SK-N-SH treated with all-trans-retinoic acid at 6 μM for 48 hours (cell line): ENCODE data around the gene SFMBT2.

Experiments
- ATAC-seq: fragments of 200-7000 bp; cut with Tn5 transposase; 3 replicates; pipeline ENCODE4 v1.9.1; 2020; ENCODE audit warnings: mild to moderate bottlenecking, moderate library complexity
- ARNTL ChIP-seq: fragments of 450-650 bp; formaldehyde crosslinking; IDR thresholded peaks from 2 replicates; pipeline ENCODE4 v1.5.0; 2020; ENCODE audit warnings: low read depth, mild to moderate bottlenecking, moderate library complexity, borderline replicate concordance
- BACH2 ChIP-seq: fragments of 250-450 bp; sonication (Bioruptor Pico); IDR thresholded peaks from 2 replicates; pipeline ENCODE4 v1.9.0; 2021; ENCODE audit warnings: mild to moderate bottlenecking, borderline replicate concordance
- CREB5 ChIP-seq: fragments of 250-450 bp; sonication (Bioruptor Pico); IDR thresholded peaks from 2 replicates; pipeline ENCODE4 v1.5.1; 2020; ENCODE audit warnings: low read depth, mild to moderate bottlenecking, moderate library complexity
- CSDC2 ChIP-seq: fragments of 250-450 bp; sonication (Bioruptor Pico); IDR thresholded peaks from 2 replicates; pipeline ENCODE4 v1.5.0; 2020; ENCODE audit warnings: mild to moderate bottlenecking, moderate library complexity
- CSRNP3 ChIP-seq: fragments of 250-450 bp; sonication (Bioruptor Pico); IDR thresholded peaks from 2 replicates; pipeline ENCODE4 v1.5.1; 2021; ENCODE audit warnings: mild to moderate bottlenecking, moderate library complexity
- GLIS3 ChIP-seq: fragments of 250-450 bp; sonication (Bioruptor Pico); IDR thresholded peaks from 2 replicates; pipeline ENCODE4 v1.5.0; 2020; ENCODE audit warnings: mild to moderate bottlenecking, moderate library complexity
- ISL1 ChIP-seq: fragments of 250-450 bp; sonication (Bioruptor Pico); IDR thresholded peaks from 2 replicates; pipeline ENCODE4 v2.1.2; 2022; ENCODE audit warnings: mild to moderate bottlenecking, moderate library complexity
- OSR1 ChIP-seq: fragments of 250-450 bp; sonication (Bioruptor Pico); IDR thresholded peaks from 2 replicates; pipeline ENCODE4 v1.8.0; 2022; ENCODE audit warnings: moderate library complexity, mild to moderate bottlenecking, inconsistent platforms
- PATZ1 ChIP-seq: fragments of 250-450 bp; sonication (Bioruptor Pico); IDR thresholded peaks from 2 replicates; pipeline ENCODE4 v1.8.0; 2020; ENCODE audit warnings: mild to moderate bottlenecking, moderate library complexity, borderline replicate concordance
- POU6F1 ChIP-seq: fragments of 250-450 bp; sonication (Bioruptor Pico); IDR thresholded peaks from 2 replicates; pipeline ENCODE4 v1.8.0; 2021; ENCODE audit warnings: low read depth, mild to moderate bottlenecking, moderate library complexity, borderline replicate concordance
- RARB ChIP-seq: fragments of 250-450 bp; sonication (Bioruptor Pico); IDR thresholded peaks from 2 replicates; pipeline ENCODE4 v1.8.0; 2021; ENCODE audit warnings: mild to moderate bottlenecking, moderate library complexity
- SNAI2 ChIP-seq: fragments of 250-450 bp; sonication (Bioruptor Pico); IDR thresholded peaks from 2 replicates; pipeline ENCODE4 v1.5.0; 2020; ENCODE audit warnings: mild to moderate bottlenecking, moderate library complexity
- TCF4 ChIP-seq: fragments of 250-450 bp; sonication (Bioruptor Pico); IDR thresholded peaks from 2 replicates; pipeline ENCODE4 v1.8.0; 2021; ENCODE audit warnings: mild to moderate bottlenecking, moderate library complexity, borderline replicate concordance
- TSHZ2 ChIP-seq: fragments of 250-450 bp; sonication (Bioruptor Pico); IDR thresholded peaks from 2 replicates; pipeline ENCODE4 v1.5.0; 2020; ENCODE audit warnings: mild to moderate bottlenecking, moderate library complexity
- ZC3H10 ChIP-seq: fragments of 250-450 bp; sonication (Bioruptor Pico); IDR thresholded peaks from 2 replicates; pipeline ENCODE4 v1.5.1; 2021; ENCODE audit warnings: mild to moderate bottlenecking, moderate library complexity
- ZFP30 ChIP-seq: fragments of 450-650 bp; formaldehyde crosslinking; IDR thresholded peaks from 2 replicates; pipeline ENCODE4 v1.5.0; 2022; ENCODE audit warnings: mild to moderate bottlenecking, moderate library complexity
- ZNF70 ChIP-seq: fragments of 450-650 bp; formaldehyde crosslinking; IDR thresholded peaks from 2 replicates; pipeline ENCODE4 v1.5.0; 2020; ENCODE audit warnings: mild to moderate bottlenecking, moderate library complexity
- ZNF8 ChIP-seq: fragments of 450-650 bp; formaldehyde crosslinking; IDR thresholded peaks from 2 replicates; pipeline ENCODE4 v1.5.0; 2020; ENCODE audit warnings: mild to moderate bottlenecking, moderate library complexity

The SFMBT2 gene

GRCh38 chr10:7305053-7305452, 105.8 kb downstream of the SFMBT2 start:
- no peak for ATAC-seq
- TF ChIP-seq PATZ1 (no peak), TSHZ2 (CRISPR knock-in tag) (no peak), SNAI2 (no peak), OSR1 (CRISPR knock-in tag) (no peak), ISL1 (CRISPR knock-in tag) (no peak), POU6F1 (CRISPR knock-in tag) (no peak)
- TF ChIP-seq, all 23 proteins: peak for 0

- ATAC-seq = no peak
- TF ChIP-seq CSDC2 (CRISPR knock-in tag) = no peak
- no peak for TF ChIP-seq SNAI2
- no peak for TF ChIP-seq ZNF8 (CRISPR knock-in tag)
- TF ChIP-seq TSHZ2 (CRISPR knock-in tag) = no peak
- no peak for TF ChIP-seq PATZ1
- no peak for TF ChIP-seq CREB5 (CRISPR knock-in tag)
- no peak for TF ChIP-seq POU6F1 (CRISPR knock-in tag)
- TF ChIP-seq BACH2 (CRISPR knock-in tag) = no peak
- no peak for TF ChIP-seq ZFP30 (CRISPR knock-in tag)
- TF ChIP-seq ISL1 (CRISPR knock-in tag) = no peak
- TF ChIP-seq TCF4 = no peak
- no peak for TF ChIP-seq ZNF70 (CRISPR knock-in tag)
- no peak for TF ChIP-seq ARNTL
- TF ChIP-seq GLIS3 (CRISPR knock-in tag) = no peak
- TF ChIP-seq RARB (CRISPR knock-in tag) = no peak
- TF ChIP-seq CSRNP3 (CRISPR knock-in tag) = no peak
- no peak for TF ChIP-seq ZC3H10
- TF ChIP-seq, all 23 proteins: peak for 0
Measured at GRCh38 chr10:7304110-7304509, 106.7 kb downstream of the SFMBT2 start.
